Erythroblast (primary cell): ENCODE measurements around the gene GCHFR.

Experiments
- GATA1 ChIP-seq: IDR thresholded peaks from 2 replicates; pipeline ENCODE4 v1.6.1; 2011; ENCODE audit warnings: low read depth, mild to moderate bottlenecking, control low read depth, low read length, moderate library complexity
- POLR2A ChIP-seq: IDR thresholded peaks from 2 replicates; pipeline ENCODE4 v1.6.1; 2011; ENCODE audit warnings: mild to moderate bottlenecking, low read length

- TF ChIP-seq POLR2A (no peak), GATA1 (no peak)
These were observed 11.1 kb downstream of the GCHFR start for GRCh38 chr15:40775007-40775406.
